B cell (primary cell): ENCODE measurements around the gene QSOX1. TPM values are rescaled to one million over a fixed set of nuclear protein-coding genes. Genes with fewer than 3 reads are reported as not detected.

ENCODE experiments used
- ATAC-seq: fragments of 200-7000 bp; cut with Tn5 transposase; one replicate; pipeline ENCODE4 v1.10.0; 2021; ENCODE audit warnings: low read depth, mild to moderate bottlenecking, moderate number of reproducible peaks, moderate library complexity
- CTCF ChIA-PET: fragments of 350-600 bp; sonication (Branson Sonifier 250); formaldehyde crosslinking; loops from one replicate; lab custom pipeline; 2021; ENCODE audit warnings: antibody characterized with exemption, inconsistent platforms; lab: Charles Lee
- POLR2A ChIA-PET: fragments of 350-600 bp; sonication (Branson Sonifier 250); formaldehyde crosslinking; loops from one replicate; lab custom pipeline; 2021; ENCODE audit warnings: antibody characterized with exemption; lab: Charles Lee
- DNase-seq: peaks from one replicate; pipeline ENCODE4 v3.0.0; 2013
- H2AFZ ChIP-seq: 2 replicates; pipeline ENCODE4 v1.6.1; 2012; ENCODE audit warnings: mild to moderate bottlenecking, low read depth, low read length; ENCODE audit not compliant: insufficient read depth, poor library complexity, severe bottlenecking
- H3K27ac ChIP-seq, 2 donors: 1 replicate in 1 of 2; 2 replicates in 1 of 2; pipeline ENCODE4 v1.5.1; 2012 to 2013; ENCODE audit warnings: low read length in 2 of 2, mild to moderate bottlenecking in 2 of 2, moderate library complexity in 1 of 2
- H3K27me3 ChIP-seq, 4 experiments: fragments of 200-600 bp in 1 of 4; sonication (generic) in 1 of 4; replicated peaks in 1 of 4; 1 replicate in 2 of 4; 2 replicates in 2 of 4; pipeline versions ENCODE4 v1.6.1 to v1.7.0; 2013 to 2016; ENCODE audit warnings: low read length in 3 of 4, mild to moderate bottlenecking in 2 of 4, mixed read lengths in 1 of 4, moderate library complexity in 1 of 4; ENCODE audit not compliant: insufficient read depth in 4 of 4, control insufficient read depth in 3 of 4; ENCODE audit errors: control extremely low read depth in 1 of 4
- H3K36me3 ChIP-seq, 2 experiments: replicated peaks in 1 of 2; 1 replicate in 1 of 2; 2 replicates in 1 of 2; pipeline versions ENCODE4 v1.6.1 to v1.7.1; 2013; ENCODE audit warnings: low read length in 1 of 2; ENCODE audit not compliant: insufficient read depth in 2 of 2, control insufficient read depth in 1 of 2; ENCODE audit errors: control extremely low read depth in 1 of 2, extremely low read depth in 1 of 2
- H3K4me1 ChIP-seq, 2 donors: fragments of 200-600 bp in 1 of 2; sonication (generic) in 1 of 2; 1 replicate in 1 of 2; 2 replicates in 1 of 2; pipeline versions ENCODE4 v1.5.1 to v1.6.1; 2013 to 2017; ENCODE audit warnings: low read length in 2 of 2; ENCODE audit not compliant: control insufficient read depth in 2 of 2, insufficient read depth in 2 of 2
- H3K4me2 ChIP-seq: replicated peaks from 2 replicates; pipeline ENCODE3; 2012; ENCODE audit warnings: mild to moderate bottlenecking, low read depth, low read length; ENCODE audit not compliant: poor library complexity, severe bottlenecking
- H3K4me3 ChIP-seq, 5 experiments: fragments of 200-600 bp in 1 of 5; sonication (generic) in 1 of 5; 1 replicate in 3 of 5; 2 replicates in 2 of 5; pipeline versions ENCODE4 v1.5.1 to v1.7.0; 2011 to 2016; ENCODE audit warnings: low read length in 4 of 5, mild to moderate bottlenecking in 4 of 5, low read depth in 2 of 5, control low read depth in 1 of 5, moderate library complexity in 1 of 5; ENCODE audit not compliant: insufficient read depth in 1 of 5; ENCODE audit errors: control extremely low read depth in 1 of 5, extremely low read depth in 1 of 5
- H3K79me2 ChIP-seq: fragments of 200-600 bp; sonication (generic); one replicate; pipeline ENCODE4 v1.6.0; 2016; ENCODE audit warnings: low read length; ENCODE audit not compliant: control insufficient read depth, insufficient read depth
- H3K9ac ChIP-seq: fragments of 200-600 bp; sonication (generic); 2 replicates; pipeline ENCODE4 v1.6.1; 2017; ENCODE audit warnings: mild to moderate bottlenecking, low read length, moderate library complexity
- H3K9me3 ChIP-seq, 3 donors: one replicate each; pipeline versions ENCODE4 v1.6.1 to v1.7.1; 2013; ENCODE audit warnings: low read length in 2 of 3; ENCODE audit not compliant: control insufficient read depth in 2 of 3, insufficient read depth in 1 of 3; ENCODE audit errors: control extremely low read depth in 1 of 3
- H4K20me1 ChIP-seq: 2 replicates; pipeline ENCODE4 v1.6.0; 2012; ENCODE audit warnings: mild to moderate bottlenecking, low read length; ENCODE audit not compliant: insufficient read depth, control insufficient read depth, poor library complexity, severe bottlenecking
- H3K27ac Mint-ChIP-seq: one replicate; pipeline ENCODE4 v1.8.0; 2021; ENCODE audit warnings: mixed read lengths
- H3K27me3 Mint-ChIP-seq: one replicate; pipeline ENCODE4 v1.8.0; 2021; ENCODE audit warnings: mixed read lengths
- H3K4me1 Mint-ChIP-seq: one replicate; pipeline ENCODE4 v1.8.0; 2021; ENCODE audit warnings: mixed read lengths
- H3K4me3 Mint-ChIP-seq: one replicate; pipeline ENCODE4 v1.8.0; 2021; ENCODE audit warnings: mixed read lengths
- H3K9me3 Mint-ChIP-seq: one replicate; pipeline ENCODE4 v1.8.0; 2022; ENCODE audit warnings: mixed read lengths; ENCODE audit not compliant: insufficient read depth
- CTCF ChIP-seq: fragments of 200-600 bp; IDR thresholded peaks from one replicate; pipeline ENCODE4 v1.8.0; 2022; ENCODE audit warnings: antibody characterized with exemption, mild to moderate bottlenecking
- EZH2 ChIP-seq: IDR thresholded peaks from 2 replicates; pipeline ENCODE4 v1.6.1; 2012; ENCODE audit warnings: borderline replicate concordance, low read depth, mild to moderate bottlenecking, moderate library complexity, low read length; ENCODE audit not compliant: insufficient read depth, poor library complexity, severe bottlenecking
- WGBS: methylation state at CpG from one replicate; pipeline ENCODE4 v1.1.5; 2013; ENCODE audit warnings: missing lambda C conversion rate; ENCODE audit not compliant: insufficient coverage; 5-methylcytosine and 5-hydroxymethylcytosine counted together
- intact Hi-C: fragments of 100-400 bp; cut with micrococcal nuclease; formaldehyde crosslinking; loops from one replicate; pipeline ENCODE4 v1.10.0; 2022
- polyA plus RNA-seq: library from polyadenylated mRNA; depleted of rRNA; stranded (reverse); fragments of >200 nt; gene quantifications from 2 replicates; pipeline ENCODE4 v1.2.3, GENCODE V29; 2012
- total RNA-seq, 2 donors: library from RNA; stranded (reverse); fragments of 120-200 nt in 1 of 2; gene quantifications; 1 replicate in 1 of 2; 2 replicates in 1 of 2; pipeline versions ENCODE4 v1.2.3 to v1.2.4, GENCODE V29; 2013 to 2022

QSOX1 gene
- total and polyA plus RNA-seq, 2 donors (not counting 1 experiment from before 2014, with no cell fraction given) = 11.4 to 20.6 TPM

- ChIA-PET CTCF (interaction anchor here (4.3 kb wide), 1 partner anchor 12 kb away, joined by 34 read pairs; no protein-coding TSS in a partner anchor), POLR2A (no interaction called here)
- no peak overlapping the region for H3K4me2 ChIP-seq
- H3K27ac ChIP-seq = no peak overlapping the region
- no peak overlapping the region for H3K27ac Mint-ChIP-seq
- no peaks in the 10 kb centered on the region for H3K27me3 ChIP-seq
- H2AFZ ChIP-seq = no peak overlapping the region
- 92% methylated on average over 5 of the region's 5 CpGs for WGBS
- no peaks in the 10 kb centered on the region for H3K79me2 ChIP-seq
- H3K9me3 Mint-ChIP-seq = no peaks in the 10 kb centered on the region
- H3K36me3 ChIP-seq = peaks cover 0 to 16% of the 10 kb centered on the region in 2 experiments
- ATAC-seq (no peak), DNase-seq (no peak)
- H3K9me3 ChIP-seq = no peaks in the 10 kb centered on the region
- TF ChIP-seq EZH2 (no peak), CTCF (no peak)
- no peaks in the 10 kb centered on the region for H3K4me1 ChIP-seq
- no peak overlapping the region for H3K4me3 Mint-ChIP-seq
- no peaks in the 10 kb centered on the region for H3K4me1 Mint-ChIP-seq
- no peak overlapping the region for H3K9ac ChIP-seq
- intact Hi-C loops = no loop called here
- H3K27me3 Mint-ChIP-seq = no peaks in the 10 kb centered on the region
- no peaks in the 10 kb centered on the region for H4K20me1 ChIP-seq
- no peak overlapping the region for H3K4me3 ChIP-seq
Measured at GRCh38 chr1:180190091-180190490, 35.4 kb downstream of the QSOX1 start.

GRCh38 chr1:180192172-180192571 is 37.5 kb downstream of the QSOX1 start:
- no peak overlapping the region for H3K4me2 ChIP-seq
- ChIA-PET POLR2A (no interaction called here), CTCF (no interaction called here)
- Mint-ChIP-seq H3K27me3 (no peaks in the 10 kb centered on the region), H3K4me3 (no peak overlapping the region), H3K4me1 (no peaks in the 10 kb centered on the region), H3K27ac (no peak overlapping the region), H3K9me3 (no peaks in the 10 kb centered on the region)
- peaks cover 0 to 13% of the 10 kb centered on the region in 2 experiments for H3K36me3 ChIP-seq
- H3K9me3 ChIP-seq = no peaks in the 10 kb centered on the region
- no peak for TF ChIP-seq EZH2
- TF ChIP-seq CTCF = no peak
- H3K27ac ChIP-seq = no peak overlapping the region
- DNase-seq = no peak
- no peaks in the 10 kb centered on the region for H4K20me1 ChIP-seq
- H3K4me3 ChIP-seq = no peak overlapping the region
- H3K4me1 ChIP-seq = no peaks in the 10 kb centered on the region
- no peak for ATAC-seq
- no peak overlapping the region for H2AFZ ChIP-seq
- H3K79me2 ChIP-seq = no peaks in the 10 kb centered on the region
- no peaks in the 10 kb centered on the region for H3K27me3 ChIP-seq
- H3K9ac ChIP-seq = no peak overlapping the region
- intact Hi-C loops = no loop called here
- 94% methylated on average over 7 of the region's 7 CpGs for WGBS
